Stimulated activated CD4-positive, alpha-beta T cell treated with anti-CD3 and anti-CD28 coated beads, Interleukin-12 subunit alpha, Interleukin-12 subunit beta, amount 100 ng/mL, for 4 hours (primary cell): Measurements from ENCODE around the gene MGST2.

Source experiments
- DNase-seq: peaks from one replicate; pipeline ENCODE4 v3.0.0-alpha.2; 2020

Gene MGST2

DNA sequence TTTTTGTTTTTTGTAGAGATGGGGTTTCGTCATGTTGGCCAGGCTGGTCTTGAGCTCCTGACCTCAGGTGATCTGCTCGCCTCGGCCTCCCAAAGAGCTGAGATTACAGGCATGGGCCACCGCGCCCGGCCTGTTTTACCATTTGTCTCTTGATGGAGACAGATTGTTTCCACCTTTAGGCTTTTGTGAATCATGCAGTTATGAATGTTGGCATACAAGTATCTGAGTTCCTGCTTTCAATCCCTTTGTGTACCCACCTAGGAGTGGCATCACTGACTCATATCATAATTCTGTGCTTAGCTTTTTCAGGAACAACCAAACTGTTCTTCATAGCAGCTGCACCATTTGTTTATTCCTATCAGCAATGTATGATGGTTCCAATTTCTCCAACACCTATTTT, 20.2 kb upstream of the MGST2 start:
- DNase-seq, result no peak

DNA sequence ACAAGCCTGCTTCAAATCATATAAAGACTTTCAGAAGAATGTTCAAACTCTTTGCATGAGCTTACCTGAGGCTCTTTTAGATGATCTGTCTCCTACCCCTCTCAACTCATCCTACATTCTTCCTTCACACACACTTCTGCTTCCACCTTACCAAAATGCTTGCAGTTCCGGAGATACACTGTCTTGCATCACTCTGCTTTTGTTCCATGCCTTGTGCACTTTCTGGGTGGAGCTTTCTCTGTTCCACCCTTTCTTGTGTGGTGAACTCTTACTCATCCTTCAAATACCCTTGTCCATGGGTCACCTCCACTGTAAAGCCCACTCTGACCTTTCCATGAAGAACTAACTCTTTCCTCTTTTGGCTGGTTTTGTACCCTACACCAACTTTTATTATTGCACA, 18.4 kb upstream of the MGST2 start:
- no peak for DNase-seq

- DNase-seq, result no peak
Measured at GRCh38 chr4:139647952-139648351, 17.7 kb upstream of the MGST2 start.

DNA sequence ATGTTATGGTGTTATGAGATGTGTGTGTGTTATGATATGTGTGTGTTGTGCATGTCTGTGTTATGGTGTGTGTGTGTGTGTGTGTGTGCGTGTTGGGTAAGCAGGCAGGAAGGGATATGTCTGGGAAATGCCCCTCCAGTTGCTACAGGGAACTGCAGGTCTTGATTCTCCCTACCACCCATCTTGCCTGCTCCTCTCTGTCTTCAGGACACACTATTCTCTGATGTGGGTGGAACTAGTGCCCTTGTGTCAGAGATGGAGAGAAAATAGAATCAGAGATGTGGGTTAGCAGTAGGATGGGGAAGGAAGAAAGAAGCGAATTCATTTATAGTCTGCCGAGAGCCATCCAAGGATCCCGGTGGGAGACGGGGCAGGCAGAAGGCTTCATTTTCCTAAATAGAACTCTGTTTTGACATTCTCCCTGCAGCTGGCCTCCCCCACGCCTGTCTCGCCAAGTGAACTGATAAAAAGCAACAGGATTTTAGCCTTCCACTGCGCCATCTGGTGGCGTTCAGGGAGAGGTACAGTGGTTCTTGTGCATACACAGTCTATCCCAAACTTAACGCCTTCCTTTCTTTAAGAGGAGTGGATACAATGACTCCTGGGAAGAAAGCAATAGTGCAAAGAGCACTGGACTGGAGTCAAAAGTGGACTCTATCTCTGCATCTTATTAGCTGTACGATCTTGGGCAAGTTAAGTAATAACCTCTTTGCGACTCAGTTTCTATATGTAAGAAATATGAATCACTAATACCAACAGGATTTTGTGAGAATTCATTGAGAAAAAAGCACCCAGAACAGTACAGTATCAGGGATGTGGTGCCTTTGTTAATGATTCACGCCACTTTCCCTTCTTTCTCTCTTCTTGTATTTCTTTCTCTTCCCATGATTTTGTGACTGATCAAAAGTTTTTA, 14.1 kb upstream of the MGST2 start:
- peak; percentile 50 for DNase-seq

GRCh38 chr4:139654516-139654915, 11.1 kb upstream of the MGST2 start:
- DNase-seq, result no peak

GRCh38 chr4:139655116-139655515, 10.5 kb upstream of the MGST2 start:
- no peak for DNase-seq

DNA sequence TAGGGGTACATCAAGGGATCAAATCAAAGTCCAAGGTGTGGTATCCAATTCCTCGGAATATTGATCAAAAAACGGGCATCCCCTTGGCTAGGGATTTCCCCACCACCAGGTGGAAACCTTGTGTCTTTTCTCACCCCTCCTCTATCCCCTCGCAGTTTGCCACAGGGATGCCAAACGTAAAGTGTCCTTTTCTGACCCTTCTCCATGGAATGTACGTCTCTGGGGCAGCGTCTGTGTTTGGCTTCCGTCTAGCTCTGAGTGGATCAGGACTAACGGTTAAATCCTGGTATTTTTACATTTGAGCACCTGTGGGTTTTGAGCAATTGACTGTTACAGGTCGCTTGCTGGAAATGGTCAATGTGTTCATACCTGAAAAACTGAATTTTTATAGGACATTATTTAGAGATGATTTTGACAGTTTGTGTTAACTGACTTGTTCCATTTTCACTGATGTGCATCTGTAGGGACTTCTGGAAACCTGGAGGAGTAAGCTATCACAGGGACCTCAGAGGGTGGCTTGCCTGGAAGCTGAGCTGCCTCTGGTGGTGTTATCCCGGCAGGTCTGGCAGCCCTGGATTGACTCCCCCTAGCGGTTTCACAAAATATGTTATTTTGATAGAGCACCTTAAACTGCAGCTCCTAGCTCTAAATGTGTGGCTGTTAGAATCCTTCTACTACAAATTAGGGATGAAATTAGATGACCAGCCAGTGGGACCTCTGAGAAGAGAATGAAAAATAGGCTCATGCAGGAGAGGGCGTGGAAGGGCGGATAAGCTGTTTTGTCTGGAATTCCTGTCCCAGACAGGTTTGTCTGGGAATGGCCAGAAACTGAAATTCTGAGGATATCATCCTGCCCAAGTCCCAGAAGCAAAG, 8.8 kb upstream of the MGST2 start:
- peak; percentile 23 for DNase-seq

GRCh38 chr4:139658185-139658584, 7.4 kb upstream of the MGST2 start:
- DNase-seq, result no peak

DNA sequence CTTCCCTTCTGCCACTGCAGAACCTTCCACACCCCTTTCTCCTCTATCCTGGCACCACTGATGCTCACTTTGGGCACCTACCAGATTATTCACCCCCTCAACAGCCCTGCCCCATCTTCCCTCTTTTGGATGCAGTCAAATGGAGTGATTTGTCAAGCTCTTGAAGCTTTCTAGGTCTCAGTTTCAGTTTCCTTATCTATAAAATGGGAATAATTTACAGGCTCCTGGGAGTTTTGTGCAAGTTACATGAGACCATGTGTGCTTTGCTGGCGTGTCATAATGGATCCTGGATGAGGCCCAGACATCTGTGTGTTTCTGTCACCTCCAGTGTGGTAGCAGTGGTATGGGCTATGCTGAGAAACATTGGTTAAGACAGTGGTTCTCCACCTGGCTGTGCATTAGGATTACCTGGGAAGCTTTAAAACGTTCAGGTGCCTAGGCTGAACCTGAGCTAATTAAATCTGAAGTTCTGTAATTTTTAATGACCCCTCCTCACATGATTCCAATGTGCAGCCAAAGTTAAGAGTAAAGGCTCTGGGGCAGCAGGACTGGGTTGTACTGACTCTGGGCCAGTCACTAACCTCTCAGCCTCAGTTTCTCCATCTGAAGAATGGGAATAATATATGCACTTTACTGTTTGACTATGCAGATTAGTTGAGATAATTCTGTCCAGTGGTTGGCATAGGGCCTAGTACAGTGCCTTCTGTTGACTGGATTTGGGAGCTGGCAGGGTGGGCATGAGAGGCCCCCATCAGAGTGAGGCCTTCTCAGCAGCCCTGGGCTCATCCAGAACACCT, 6.8 kb upstream of the MGST2 start:
- no peak for DNase-seq

GRCh38 chr4:139659735-139660424, 5.7 kb upstream of the MGST2 start:
- DNase-seq, result no peak

DNA sequence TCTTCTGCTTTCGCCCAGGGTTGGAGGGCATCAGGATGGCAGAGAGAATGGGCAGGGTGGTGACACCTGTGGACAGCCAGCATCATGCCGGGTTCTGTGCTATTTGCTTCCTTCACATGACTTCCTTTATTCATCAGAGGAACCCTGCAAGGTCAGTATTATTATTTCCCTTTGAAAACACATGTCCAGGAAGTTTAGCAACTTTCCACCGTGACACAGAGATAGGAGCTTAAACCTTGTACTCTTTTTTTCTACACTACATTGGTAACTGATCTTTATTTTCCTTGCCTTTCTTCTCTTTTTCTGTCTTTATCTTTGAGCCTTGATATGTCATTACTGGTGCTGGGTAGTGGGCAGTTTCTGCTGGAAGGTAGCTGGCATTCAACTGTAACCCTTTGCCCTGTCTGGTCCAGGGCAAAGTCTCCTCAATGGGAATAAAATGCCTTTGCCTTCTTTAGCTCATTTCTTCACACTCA, 5.0 kb upstream of the MGST2 start:
- DNase-seq, result no peak

DNA sequence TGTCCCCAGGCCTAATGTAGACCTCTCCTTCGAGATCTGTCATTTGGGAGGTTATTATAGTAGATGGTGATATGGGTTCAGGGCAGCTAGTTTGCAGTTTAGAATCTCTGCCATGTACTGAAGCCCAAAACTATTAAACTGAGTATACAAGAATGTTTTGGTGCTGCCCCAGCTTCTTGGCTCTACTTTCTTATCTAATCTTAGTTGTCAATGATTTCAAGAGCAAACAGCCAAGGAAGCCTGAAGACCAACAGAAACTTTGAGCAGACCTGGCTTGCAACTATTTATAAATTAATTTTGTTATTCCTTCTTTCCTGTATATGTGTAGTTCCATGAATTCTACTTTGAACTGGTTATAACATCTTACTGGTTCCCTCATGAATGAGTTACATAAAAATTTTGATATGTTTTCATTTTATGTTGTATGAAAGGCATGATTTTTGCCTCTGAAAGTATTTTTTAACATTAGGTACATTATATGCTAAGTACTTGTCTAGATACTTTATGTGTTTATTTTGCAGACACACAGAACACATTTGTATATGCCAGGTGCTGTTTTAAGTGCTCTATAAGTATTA, 2.0 kb upstream of the MGST2 start:
- no peak for DNase-seq

DNA sequence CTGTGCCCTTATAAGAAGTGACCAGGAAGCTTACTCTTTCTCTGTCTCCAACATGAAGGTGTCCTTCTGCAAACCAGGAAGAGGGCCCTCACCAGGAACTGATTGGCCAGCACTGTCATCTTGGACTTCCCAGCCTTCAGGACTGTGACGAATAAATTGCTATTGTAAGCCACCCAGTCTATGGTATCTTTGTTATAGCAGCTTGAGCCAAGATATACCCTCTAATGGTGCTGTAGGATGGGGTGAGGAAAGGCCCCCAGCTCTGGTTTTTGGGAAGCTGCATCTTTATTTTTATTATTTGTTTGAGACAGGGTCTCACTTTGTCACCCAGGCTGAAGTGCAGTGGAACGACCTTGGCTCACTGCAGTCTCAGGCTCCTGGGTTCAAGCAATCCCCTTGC, 1.2 kb upstream of the MGST2 start:
- no peak for DNase-seq

- no peak for DNase-seq
Measured at GRCh38 chr4:139665079-139665689, 435 bp upstream of the MGST2 start.

- no peak for DNase-seq
Measured at GRCh38 chr4:139666735-139667281, 1.2 kb downstream of the MGST2 start.

- DNase-seq, result no peak
Measured at GRCh38 chr4:139668036-139668435, 2.4 kb downstream of the MGST2 start.

DNA sequence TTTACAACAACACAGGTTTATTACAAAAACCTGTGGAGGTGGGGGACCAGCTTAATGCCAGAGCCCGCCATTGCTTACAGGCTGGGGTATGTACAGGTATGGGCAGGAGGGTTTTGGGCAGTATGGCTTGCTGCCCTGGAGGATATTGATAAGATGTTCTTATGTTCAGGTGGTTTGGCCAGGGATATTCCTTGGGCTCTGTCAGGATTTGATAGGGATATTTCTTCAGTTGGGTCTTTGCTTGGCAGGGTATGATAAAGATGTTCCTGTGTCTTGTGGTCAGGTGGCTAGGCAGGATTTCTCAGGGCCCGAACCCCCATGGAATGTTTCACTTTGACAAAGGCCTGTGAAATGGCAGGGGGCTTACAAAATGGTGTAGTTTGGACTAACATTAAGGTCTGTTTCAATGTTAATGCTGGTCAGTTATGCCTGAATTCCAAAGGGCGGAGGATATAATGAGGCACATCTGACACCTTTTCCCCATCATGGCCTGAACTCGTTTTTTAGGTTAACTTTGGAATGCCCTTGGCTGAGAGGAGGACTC, 3.1 kb downstream of the MGST2 start:
- no peak for DNase-seq

DNA sequence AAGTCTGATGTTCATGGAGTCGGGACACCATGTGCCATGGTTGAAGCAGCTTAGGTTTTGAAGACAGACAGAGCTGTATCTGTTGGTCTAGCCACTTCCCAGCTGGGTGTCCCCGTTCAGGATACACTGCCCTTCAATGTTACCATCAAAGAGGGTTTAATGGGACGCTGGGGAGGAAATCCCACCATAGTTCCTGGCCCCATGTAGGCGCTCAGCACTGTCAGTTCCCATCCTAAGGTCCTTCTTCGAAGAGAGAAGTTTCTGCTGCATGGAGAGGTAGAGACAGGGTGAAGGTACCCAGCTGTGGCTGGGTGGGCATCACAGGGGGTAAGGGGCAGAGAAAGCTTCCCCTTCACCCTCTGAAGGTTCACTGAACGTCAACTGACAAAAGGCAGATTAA, 3.7 kb downstream of the MGST2 start:
- DNase-seq, result no peak

DNA sequence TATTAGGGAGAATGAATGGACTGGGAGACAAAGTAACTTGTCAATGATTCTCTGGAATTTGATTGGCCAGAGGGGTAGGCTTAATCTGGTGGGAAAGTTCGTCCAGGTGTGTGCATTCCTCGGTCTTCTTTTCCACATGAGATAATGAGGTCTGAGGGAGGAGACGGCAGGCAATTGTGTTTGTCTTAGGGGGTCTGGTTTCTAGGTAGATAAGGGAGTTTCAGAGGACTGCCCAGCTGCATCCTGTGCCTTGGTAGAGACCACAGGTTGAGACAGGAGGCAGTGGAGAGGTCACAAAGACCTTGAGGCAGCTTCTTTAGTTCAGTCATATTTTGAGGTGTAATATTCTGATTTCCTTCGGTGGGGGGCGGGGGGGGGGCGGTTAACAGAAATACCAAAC, 4.3 kb downstream of the MGST2 start:
- DNase-seq, result no peak

GRCh38 chr4:139670775-139671174, 5.2 kb downstream of the MGST2 start:
- DNase-seq, result no peak

DNA sequence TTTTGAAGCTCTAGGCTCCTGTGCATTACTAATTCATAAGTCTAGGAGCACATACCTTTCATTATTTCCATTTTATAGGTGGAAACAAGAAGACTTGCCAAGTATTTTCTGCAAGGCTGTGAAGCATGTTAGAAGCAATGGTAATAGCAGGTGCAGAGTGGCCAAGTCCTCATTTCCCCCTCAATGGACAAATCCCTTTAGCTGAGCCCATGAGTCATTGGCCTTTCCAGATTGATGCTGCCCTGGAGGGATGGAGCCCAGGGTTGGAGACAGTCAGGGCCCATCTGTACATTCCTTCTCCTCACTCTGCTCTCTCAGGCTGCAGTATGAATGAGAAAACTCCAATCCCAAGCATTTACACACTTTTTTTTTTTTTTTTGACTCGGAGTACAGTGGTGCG, 6.6 kb downstream of the MGST2 start:
- no peak for DNase-seq
